ENCODE measurements around the gene CSAD.
"Not testable (repeated sequence)": the region's sequence is repeated elsewhere in the genome, so short reads cannot be mapped to it uniquely, and the experiment has no call there.

CSAD gene

DNA sequence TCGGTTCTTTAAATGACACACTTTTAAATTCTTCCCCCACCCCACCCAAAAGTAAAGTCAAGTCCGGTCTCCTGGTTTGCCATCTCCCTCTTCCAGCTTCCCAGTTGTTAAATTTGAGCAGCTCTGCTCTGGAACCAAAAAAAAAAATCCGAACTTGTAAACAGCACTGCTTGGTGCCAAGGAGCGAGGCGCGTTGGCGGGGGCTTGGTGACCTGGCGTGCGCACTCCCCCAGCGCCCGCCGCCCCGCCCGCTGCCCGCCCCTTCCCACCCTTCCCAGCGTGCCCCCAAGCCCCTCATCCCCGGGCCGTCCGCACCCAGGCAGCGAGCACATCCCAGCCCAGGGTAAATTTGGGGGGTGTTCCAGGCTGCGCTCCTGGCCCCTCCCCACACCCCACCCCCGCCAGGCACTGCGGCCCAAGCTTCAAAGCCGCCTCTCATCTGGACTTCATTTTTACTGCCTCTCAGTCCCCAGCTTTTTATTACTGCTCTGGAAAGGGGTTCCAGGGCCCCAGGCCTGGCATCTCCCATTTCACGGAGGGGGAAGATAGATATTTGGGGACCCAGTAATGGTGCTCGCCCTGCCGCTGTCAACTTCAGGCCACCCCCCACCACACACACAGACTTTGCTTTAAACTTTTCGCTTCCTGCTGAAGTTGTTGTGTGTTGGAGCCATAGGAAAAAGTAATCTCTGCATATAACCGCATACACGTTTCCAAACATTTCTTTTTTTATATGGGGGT, 38.0 kb upstream of the CSAD start:
- DNase-seq (ENCODE audit: low read depth) = no peak

DNA sequence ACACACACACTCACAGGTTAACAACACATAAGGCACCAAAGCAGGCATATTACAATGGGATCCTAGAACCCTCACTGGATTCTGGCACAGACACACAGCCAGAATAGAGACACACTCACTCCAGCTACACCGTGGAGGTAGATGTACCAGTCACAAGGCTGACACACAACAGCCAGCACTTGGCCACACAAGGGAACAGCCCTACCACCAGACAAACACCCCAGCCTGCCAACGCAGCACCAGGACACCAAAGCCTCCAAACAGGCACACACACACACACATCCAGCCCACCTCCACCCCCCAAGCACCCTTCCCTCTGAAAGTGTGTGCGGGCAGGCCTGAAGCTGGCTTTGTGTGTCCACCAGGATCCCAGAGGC, 37.2 kb upstream of the CSAD start:
- DNase-seq (ENCODE audit: low read depth) = no peak

DNA sequence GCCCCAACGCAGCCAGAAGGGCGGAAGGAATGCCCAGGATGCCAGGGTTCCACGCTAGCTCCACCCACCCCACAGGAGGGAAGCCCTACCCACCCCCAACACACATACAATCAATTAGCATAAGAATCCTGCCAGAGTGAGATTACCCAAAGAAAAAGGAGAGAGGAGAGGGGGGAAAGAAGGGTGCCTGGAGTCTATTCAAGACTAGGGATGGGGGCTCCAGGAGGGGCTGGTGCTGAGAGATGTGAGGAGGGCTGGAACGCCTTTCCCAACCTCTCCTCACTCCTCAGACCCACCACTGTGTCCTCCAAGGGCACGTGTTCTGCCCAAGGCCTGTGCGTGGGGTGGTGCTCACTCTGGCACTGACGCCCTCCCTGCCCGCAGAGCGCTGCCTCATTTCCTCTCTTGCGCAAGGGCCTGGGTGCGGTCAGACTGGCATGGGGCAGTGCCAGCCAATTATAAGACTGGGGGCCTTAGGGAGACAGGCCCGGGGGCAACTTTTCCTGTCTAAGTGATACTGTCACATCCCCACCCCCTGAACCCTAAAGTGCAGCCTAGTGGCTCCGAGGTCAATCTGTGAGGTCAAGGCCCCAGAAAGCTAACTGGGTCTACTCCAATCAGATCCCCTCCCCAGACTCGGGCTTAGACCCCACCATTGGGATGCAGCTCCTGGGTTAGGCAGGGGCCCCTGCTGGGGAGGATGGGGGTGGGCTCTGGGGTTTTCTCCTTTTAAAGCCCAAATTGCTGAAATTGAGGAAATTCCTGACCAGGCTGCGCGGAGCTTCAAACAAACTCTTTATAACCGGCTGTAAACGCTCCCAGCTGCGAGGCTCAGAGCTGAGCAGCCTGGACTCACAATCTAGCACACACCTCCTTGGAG, 36.6 kb upstream of the CSAD start:
- no peak for DNase-seq (ENCODE audit: low read depth)

DNA sequence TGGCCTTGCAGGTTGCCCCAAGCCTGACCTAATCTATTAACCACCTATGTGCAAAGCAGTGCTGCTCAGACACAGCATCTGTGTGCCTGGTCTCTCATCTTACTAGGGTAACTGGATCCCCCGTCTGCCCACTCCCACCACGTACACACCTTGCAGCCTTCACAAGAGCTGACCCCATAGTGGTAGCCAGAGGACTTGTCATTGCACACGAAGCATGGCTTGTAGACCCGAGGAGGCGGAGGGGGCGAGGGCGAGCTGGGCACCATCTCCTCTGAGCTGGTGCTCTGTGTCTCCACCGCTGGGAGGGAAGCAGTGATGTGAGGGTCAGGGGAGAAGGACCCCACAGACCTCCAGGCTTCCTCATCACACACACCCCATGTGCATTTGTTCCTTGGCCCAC, 34.8 kb upstream of the CSAD start:
- DNase-seq (ENCODE audit: low read depth) = no peak

DNA sequence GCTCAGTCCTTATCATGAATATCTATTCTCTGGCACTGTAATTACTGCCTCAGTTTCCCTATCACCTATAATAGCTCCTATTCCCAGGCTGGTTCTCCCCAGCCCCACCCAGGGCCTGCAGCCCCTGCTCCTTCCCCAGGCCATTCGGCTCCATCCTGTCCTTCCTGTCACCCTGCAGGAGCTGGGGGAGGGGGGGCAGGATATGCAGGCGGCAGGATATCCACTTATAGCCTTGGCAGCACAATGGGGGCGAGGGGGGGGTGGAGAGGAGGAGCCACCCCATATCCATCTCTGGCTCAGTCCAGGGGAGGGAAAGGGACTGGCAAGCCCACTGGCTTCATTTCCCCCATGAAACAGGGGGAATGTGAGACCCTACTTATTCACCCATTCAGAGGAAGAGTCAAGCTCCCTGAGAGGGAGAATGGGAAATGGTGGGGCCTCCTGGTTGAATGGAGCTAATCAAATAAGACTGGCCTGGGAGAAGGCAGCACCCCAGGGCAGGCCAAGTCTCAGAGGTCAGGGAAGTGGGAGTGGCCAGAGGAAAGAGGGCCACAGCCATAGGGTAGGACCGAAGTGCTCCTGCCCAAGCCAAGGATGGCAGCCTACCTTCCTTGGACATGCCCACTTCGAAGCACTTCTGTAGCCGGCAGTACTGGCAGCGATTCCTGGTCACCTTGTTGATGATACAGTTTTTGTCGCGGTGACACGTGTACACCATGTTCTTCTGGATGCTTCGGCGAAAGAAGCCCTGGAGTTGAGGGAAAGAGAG, 34.1 kb upstream of the CSAD start:
- DNase-seq (ENCODE audit: low read depth) = no peak

DNA sequence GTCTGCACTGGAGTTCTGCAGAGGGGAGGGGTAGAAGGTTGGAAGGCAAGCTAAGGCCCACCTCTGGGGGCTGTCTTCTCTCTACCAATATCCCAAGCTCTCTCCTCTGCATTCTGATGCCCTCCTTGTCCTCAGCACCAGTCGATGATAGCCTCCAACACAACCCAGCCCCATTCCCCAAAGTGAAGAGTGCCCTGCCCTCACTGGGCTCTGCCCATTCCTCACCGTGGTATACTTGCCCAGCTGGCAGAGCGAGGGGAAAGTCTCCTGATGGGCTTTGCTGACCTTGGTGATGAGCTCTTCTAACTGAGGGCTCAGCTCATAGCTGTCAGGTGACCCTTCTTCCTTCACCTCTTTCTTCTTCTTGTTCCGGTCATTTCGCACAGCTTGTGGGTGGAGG, 33.5 kb upstream of the CSAD start:
- DNase-seq (ENCODE audit: low read depth) = no peak

DNA sequence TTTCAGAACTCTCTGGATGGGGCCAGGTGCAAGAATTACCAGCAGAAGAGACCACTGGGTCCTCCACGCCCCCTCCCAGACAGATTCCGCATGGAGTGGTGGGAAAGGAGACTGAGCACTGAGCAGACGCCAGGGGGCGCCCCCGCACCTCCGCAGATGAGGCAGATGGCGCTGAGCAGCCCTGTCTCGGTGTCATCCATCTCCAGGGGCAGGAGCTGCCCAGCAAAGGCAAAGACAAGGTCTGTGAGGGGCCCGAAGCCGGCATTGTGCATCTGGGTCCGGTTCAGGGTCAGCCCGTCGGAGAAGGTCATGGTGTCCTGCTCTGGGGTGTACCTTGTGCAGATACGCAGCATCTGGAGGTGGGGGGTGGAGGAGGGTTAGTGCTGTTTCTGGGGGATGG, 32.6 kb upstream of the CSAD start:
- DNase-seq (ENCODE audit: low read depth) = no peak

DNA sequence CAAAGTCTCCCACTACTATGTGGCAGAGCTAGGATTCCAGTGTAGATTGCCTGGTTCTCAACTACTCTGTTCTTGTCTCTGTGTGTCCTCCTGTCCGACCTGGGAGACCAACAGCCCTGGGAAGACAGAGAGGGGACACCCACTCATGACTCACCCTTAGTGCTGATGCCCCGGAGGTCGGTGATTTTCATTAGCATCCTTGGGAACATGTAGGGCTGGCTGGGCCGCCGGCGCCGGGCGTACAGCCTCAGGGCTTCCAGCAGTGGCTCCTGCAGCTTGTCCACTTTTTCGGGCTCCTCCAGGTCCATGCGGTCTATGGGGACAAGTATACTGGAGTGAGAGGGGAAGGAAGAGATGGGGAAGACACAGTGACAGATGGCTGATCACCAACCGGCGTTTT, 32.2 kb upstream of the CSAD start:
- no peak for DNase-seq (ENCODE audit: low read depth)

DNA sequence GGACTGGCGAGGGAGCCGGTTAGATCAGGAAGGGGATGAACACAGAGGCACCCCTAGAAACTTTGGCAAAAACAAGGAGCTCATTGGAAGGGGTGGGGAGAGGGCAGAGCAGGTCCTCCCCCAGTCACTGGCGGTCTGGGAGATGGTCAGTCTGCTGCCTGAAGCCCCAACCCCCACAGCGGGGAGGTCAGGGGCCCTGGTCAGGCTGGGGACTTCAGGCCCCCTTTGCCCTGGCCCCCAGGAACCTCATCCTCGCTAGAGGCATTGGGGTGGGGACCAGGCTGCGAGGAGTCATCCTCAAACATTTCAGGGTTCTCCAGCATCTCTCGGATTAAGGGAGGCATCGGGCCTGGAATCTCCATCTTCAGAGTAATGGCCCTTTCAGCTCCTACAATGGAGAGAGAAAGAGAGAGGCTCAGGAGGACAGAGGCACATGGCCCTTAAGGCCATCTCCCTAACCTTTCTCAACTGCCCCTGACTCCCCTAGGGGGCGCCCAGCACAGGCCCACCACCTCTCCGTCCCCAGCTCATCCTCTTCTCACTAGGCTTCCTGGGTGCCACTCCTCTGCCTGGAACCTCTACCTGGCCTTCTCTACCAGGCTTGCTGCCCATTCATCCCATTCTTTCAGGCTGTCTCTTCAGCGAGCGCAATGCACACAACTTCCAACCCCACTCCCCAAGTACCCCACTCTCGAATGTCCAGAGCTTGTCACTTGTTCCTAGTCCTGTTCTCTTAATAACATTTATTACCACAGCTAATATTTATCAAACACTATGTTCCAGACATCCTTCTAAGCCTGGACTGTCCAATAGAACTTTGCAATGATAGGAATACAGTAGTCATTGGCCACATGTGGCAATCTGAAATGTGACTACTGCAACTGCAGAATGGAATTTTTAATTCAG, 31.0 kb upstream of the CSAD start:
- DNase-seq (ENCODE audit: low read depth) = no peak

DNA sequence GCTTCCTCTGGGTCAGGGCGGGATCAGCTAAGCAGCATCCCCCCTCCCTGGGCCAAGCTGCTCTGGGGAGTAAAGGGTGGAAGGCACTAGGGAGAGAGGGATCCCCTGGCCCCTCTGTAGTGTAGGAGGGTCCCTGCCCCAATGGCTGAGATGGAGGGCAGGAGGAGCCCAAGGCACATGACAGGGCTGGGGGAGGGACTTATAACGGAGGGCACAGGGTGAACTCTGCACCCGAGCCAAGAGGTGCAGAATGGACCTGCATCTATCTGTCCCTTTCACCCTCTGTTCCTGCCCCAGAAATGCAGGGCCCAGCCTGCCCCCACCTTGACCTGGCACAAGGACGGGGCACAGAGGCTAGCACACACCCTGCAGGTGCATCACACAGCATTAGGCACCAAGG, 30.1 kb upstream of the CSAD start:
- DNase-seq (ENCODE audit: low read depth) = no peak

DNA sequence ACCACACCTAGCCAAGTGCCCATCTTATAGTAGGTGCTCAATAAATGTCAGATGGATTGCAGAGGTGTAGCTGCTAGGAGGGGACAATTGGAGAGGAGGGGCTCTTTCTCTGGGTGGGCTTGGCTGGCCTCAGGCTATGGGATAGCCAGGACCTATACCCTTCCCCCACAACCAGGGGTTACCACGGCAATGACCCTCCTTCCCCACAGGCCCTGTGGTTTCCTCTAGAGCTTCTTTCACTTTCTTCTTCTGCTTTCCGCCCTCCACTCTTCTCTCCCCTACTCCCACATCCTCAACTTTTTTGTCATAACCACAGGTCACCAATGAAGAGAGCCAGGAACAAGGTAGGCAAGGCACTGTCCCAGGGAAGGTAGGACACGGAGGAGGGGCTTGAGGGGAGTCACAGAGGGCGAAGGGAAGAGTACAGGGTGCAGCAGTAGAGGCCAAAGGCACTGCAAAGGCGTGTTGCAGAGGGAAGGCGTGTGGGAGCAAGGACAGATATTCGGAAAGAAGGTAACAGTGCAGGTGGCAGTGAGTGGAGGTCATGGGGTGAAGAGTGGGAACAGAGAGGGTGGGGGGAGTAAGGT, 28.2 kb upstream of the CSAD start:
- DNase-seq (ENCODE audit: low read depth) = no peak

DNA sequence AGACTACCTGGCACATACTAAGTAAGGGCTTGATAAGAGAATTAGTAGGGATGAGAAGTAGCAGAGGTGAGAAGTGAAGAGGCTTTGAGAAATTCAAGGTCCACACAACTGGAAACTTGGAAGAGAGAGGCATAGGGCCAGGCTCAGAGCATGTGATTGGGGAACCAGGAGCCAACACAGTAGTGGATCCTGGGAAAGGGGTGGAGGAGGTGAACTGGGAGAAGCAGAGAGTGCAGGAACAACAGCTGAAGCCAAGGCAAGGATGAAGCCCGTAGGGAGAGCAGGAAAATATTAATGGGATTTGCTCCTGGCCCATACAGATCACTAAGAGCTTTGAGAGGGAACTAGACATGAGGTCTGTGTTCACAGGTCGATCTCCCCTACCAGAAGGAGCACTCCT, 27.7 kb upstream of the CSAD start:
- DNase-seq (ENCODE audit: low read depth) = no peak

DNA sequence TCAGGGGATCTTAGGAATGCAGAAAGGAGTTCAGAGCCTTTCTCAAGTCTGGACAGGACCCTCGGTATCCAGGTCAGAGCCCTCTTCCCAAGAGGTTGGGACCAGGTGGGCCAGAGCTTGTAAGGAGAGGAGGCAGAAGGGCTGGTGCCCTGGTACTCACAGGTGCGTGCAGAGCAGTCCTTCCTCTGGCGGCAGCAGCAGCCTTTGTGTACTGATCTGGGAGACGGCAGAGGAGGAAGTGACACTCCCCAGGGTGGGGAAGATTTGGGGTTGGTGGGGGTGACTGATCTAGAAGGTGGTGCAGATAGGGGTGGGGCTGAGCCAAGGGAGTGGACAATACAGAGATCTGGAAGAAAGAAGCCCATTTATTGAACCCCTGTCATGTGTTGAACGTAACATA, 26.3 kb upstream of the CSAD start, which contains the start of gene ITGB7:
Gene ITGB7, minus strand, starts transcription at position 210 of the 400 bp plus-strand sequence. CDS start 6,808 bp downstream, outside the sequence.
- DNase-seq (ENCODE audit: low read depth) = no peak

DNA sequence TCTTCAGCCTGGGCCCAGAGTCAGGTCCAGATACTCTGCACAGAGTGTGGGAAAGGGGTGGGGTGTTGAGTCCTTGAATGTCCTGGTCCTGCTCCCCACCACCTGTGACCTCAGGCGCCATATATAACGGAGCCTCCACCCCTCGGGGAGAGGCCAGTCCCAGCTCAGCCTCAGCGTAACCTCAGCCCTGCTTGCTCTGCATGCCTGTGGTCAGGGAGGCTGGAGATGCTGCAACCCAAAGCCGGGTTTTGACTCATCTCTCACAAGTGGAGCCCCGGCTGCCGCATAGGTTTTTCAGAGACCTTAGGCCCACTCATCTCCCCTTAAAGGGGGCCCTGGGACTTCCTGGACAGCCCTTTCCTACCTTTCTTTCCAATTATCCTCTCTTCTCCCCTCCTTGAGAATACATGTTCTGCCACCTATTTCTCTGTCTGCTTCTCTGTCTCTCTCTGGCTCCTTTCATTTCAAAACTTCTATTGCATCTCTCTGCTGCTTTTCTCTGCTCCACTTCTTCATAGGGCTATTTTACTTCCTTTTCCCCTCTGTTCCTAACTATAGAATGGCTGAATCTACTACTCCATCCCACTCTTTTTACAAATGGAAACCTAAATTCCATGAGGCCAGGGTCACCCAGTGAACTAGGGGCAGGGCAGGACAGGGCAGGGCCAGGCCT, 25.2 kb upstream of the CSAD start:
- DNase-seq (ENCODE audit: low read depth) = peak; percentile 55

DNA sequence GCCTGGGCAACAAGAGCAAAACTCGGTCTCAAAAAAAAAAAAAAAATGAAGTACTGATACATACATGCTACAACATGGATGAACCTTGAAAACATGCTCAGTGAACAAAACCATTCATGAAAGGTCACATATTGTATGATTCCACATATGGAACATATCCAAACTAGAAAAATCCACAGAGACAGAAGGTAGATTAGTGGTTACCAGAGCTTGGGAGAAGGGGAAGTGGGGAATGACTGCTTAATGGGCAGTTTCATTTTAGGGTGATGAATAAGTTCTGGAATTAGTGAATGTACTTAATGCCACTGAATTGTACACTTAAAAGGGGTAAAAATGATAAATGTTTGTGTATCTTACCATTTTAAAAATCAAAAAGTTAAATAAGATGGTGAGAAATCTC, 23.6 kb upstream of the CSAD start:
- no peak for DNase-seq (ENCODE audit: low read depth)

DNA sequence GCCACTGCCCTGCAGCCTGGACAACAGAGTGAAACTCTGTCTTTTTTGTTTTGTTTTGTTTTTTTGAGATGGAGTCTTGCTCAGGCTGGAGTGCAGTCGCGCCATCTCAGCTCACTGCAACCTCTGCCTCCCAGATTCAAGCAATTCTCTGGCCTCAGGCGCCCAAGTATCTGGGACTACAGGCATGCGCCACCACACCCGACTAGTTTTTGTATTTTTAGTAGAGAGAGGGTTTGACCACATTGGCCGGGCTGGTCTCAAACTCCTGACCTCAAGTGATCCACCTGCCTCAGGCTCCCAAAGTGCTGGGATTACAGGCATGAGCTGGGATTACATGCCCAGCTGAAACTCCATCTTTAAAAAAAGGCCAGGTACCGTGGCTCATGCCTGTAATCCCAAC, 21.6 kb upstream of the CSAD start:
- not testable (repeated sequence) for DNase-seq (ENCODE audit: low read depth)

DNA sequence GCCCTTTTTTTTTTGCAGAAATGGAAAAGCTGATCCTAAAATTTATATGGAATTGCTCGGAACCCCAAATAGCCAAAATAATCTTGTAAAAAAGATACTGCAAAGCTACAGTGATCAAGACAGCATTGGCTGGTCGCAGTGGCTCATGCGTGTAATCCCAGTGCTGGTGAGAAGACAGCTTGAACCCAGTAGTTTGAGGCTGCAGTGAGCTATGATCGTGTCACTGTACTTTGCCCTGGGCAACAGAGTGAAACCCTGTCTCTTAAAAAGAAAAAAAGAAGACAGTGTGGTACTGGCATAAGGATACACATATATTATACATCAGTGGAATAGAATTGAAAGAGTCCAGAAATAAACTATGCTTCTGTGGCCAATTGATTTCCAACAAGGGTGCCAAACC, 20.9 kb upstream of the CSAD start:
- DNase-seq (ENCODE audit: low read depth) = no peak

DNA sequence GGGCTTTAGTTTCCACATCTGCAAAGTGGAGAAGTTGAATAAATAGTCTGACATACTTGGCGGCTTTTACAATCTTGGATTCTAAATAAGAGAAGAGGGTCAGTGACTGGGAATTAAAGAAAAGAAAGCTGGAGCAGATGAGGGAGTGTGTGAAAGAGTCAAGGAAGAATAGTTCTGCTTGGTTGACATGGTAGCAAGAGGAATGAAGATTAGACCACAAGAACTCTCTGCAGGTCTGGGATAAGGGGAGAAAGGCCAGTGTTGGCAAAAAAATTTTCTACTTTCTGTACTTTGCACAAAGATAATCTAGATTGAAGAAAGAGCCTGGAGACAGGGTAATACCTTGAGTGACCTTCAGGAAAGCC, 20.4 kb upstream of the CSAD start:
- DNase-seq (ENCODE audit: low read depth) = no peak

DNA sequence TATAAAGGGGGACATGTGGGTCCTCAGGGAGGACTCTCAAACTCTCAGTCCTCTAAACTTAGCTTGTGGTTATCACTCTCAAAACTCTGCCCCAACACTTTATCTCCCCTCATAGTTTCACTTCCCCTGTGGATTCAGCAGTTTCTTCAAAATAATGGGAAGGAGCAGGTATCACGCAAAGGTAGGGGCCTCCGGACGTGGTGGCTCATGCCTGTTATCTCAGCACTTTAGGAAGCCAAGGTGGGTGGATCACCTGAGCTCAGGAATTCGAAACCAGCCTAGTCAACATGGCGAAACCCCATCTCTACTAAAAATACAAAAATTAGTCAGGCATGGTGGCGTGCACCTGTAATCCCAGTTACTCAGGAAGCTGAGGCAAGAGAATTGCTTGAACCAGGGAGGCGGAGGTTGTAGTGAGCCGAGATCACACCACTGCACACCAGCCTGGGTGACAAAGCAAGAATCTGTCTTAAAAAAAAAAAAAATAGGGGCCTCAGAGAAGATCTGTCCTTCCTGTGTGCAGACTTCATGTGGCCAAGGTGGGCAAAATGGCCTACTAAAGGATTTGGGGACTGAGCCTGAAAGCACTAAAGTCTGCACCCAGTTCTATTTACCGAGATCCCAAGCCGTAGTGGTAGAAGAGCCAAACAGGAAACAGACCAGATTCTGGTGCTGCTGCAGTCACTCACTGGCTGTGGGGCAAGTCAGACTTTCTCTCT, 19.9 kb upstream of the CSAD start:
- DNase-seq (ENCODE audit: low read depth) = no peak

DNA sequence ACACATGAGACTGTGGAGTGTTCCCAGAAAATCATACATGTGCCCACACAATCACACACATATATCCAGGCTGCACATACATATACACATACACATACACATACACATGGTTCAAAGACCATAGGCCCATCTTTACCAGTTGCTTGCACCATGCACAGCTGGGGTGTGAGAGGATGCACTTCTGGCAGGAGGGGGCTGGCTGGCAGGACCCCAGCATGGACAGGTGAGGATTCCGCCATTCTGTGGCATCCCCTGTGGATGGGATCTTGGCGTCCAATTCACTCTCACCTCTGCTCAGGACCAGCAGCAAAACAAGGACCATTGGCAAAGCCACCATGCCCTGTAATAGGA, 19.4 kb upstream of the CSAD start:
- no peak for DNase-seq (ENCODE audit: low read depth)
